GM21529 (cell line): ENCODE results near the gene ZNF77.
"Not testable (repeated sequence)": the region's sequence is repeated elsewhere in the genome, so short reads cannot be mapped to it uniquely, and the experiment has no call there.

ENCODE experiments used
- ATAC-seq: cut with Tn5 transposase; IDR thresholded peaks from one replicate; pipeline ENCODE4 v1.9.1; 2021; ENCODE audit not compliant: unreplicated experiment

Gene ZNF77

DNA sequence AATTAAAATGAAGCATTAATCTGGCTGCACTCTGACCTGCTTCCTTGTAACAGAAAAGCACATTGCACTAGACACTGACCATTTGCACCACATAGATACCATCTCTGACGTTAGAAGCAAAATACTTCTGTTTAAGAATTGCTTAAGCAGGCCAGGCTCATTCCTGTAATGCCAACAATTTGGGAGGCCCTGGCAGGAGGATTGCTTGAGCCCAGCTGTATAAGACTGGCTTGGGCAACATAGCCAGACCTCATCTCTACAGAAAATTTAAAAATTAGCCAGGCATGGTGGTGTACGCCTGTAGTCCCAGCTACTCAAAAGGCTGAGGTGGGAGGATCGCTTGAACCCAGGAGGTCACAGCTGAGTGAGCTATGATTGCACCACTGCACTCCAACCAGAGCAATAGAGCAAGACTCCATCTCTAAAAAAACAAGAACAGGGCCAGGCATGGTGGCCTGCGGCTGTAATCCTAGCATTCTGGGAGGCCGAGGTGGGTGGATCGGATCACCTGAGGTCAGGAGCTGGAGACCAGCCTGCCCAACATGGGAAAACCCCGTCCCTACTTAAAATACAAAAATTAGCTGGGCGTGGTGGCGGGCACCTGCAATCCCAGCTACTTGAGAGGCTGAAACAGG, 25.5 kb upstream of the ZNF77 start:
- no peak for ATAC-seq

DNA sequence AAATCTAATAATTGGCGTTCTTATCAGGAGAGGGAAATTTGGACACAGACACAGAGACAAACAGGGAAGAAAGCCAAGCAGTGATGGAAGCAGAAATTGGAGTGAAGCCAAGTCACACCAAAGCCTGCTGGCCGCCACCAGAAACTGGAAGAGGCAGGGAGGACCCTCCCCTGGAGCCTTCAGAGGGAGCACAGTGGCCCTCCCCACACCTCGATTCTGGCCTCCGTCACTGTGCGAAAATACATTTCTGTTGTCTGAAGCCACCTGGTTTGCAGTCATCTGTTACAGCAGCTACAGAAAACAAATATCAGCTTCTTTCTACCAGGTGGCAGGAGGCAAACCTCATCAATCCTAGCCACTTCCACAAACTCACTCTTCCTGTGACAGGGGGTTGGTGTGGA, 24.3 kb upstream of the ZNF77 start:
- no peak for ATAC-seq

DNA sequence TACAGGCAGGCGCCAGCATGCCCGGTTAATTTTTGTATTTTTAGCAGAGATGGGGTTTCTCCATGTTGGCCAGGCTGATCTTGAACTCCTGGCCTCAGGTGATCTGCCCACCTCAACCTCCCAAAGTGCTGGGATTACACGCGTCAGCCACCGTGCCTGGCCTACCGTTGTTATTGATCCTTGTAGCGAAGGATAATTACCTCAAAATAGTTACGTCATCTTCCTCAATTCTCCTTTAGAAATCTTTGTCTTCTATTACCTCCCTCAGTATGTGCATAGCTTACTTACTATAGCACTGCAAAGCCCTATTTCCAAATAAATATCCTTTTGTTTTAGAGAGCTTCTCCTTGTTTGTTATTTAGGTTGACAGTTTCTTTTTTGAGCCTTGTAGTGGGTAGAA, 23.2 kb upstream of the ZNF77 start:
- ATAC-seq: no peak

DNA sequence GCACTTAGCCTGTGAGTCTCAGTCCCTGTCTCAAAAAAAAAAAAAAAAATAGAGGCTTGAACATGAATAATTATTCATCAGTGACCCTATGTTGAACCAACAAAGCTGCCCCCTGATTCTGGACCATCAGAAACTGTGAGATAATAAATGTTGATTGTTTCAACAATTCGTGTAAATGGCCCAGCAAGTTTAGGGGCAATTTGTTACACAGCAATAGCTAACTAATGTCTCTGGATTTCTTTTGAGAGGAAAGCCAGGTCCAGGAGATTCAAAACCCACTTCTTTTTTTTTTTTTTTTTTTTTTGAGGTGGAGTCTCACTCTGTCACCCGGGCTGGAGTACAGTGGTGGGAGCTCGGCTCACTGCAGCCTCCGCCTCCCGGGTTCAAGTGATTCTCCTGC, 20.1 kb upstream of the ZNF77 start:
- ATAC-seq: no peak

DNA sequence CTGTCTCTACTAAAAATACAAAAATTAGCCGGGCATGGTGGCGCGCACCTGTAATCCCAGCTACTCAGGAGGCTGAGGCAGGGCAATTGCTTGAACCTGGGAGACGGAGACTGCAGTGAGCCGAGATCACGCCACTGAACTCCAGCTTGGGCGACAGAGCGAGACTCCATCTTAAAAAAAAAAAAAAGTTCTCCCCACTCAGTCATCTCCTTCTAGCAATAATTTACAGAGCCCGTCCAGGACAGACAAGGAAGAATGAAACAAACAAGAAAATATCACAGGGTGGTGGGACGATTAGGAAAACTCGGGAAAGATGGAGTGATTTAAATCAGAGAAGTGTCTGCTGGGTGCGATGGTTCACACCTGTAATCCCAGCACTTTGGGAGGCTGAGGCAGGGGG, 18.9 kb upstream of the ZNF77 start:
- not testable (repeated sequence) for ATAC-seq

DNA sequence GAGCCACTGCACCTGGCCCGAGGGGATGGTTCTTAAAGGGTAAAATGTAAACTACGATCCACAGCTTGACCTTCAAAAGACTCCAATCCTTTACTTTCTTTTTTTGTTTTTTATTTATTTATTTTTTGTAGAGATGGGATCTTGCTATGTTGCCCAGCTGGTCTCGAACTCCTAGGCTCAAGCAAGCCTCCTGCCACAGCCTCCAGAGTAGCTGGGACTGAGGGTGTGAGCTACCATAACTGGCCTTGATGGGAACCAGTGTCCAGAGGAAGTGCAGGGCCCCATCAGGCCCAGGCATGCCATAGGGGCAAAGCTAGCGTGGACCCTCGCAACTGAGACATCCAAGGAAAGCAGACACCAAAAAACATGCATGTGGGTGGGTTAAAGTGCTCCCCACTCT, 18.4 kb upstream of the ZNF77 start:
- ATAC-seq: no peak

DNA sequence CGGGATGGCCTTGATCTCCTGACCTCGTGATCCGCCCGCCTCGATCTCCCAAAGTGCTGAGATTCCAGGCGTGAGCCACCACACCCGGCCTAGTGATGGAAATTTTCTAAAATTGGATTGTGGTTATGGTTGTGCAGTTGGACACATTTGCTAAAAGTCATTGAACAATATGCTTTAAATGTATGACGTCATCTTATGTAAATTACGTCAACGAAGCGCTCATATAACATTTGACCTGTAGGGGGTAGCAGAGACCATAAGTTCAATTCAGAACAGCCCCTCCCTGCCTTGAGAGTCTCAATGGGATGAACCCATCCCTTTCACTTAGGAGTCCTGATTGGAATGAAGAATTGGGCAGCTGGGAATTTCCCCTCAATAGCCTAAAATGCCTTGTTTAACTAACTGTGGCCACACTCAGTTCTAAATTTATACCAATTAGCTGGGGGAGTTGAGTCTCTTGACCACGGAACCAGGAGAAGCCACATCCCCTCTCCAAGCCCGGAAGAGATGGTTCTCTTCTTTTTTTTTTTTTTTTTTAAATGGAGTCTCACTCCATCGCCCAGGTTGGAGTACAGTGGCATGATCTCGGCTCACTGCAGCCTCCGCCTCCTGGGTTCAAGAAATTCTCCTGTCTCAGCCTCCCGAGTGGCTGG, 17.4 kb upstream of the ZNF77 start:
- ATAC-seq: no peak

DNA sequence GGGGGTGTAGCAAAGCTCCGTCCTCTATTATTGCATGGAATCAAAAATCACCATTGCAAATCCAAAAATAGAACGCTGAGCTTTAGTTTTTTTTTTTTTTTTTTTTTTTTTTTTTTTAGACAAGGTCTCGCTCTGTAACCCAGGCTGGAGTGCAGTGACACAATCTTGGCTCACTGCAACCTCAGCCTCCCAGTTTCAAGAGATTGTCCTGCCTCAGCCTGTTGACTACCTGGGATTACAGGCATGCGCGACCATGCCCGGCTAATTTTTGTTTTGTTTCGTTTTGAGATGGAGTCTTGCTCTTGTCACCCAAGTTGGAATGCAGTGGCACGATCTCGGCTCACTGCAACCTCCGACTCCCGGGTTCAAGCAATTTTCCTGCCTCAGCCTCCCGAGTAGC, 15.3 kb upstream of the ZNF77 start:
- ATAC-seq: no peak

DNA sequence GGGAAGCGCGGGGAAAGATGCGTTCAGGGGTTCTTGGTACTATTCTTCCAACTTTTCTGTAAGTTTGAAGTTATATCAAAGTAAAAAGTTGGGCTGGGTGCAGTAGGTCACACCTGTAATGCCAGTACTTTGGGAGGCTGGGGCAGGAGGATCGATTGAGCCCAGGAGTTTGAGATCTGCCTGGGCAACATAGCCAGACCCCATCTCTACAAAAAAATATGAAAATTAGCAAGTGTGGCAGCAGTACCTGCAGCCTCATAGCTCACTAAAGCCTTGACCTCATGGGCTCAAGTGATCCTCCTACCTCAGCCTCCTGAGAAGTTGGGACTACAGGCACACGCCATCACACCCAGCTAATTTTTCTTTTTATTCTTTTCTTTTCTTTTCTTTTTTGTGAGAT, 12.4 kb upstream of the ZNF77 start:
- ATAC-seq: no peak

DNA sequence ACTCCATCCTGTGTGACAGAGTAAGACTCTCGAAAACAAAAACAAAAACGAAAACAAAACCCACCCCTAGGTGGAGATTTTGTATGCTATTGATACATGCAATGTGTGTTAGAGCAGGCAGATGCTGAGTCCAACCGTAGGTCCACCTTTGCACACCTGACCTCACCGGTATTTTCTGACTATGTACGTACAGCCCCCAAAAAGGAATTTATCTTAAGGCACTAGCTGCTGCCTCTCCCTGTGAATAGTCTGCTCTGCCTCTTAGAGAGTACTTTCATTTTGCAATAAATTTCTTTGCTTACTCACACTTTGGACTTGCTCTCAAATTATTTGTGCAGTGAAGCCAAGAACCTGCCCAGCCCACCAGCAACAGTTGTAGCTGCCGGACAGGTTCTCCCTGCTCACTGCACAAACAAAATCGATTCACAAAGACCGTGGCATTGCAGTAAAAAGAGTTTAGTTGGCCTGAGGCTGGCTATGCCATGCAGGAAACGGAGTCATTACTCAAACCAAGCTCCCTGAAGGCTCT, 8.2 kb upstream of the ZNF77 start:
- no peak for ATAC-seq

DNA sequence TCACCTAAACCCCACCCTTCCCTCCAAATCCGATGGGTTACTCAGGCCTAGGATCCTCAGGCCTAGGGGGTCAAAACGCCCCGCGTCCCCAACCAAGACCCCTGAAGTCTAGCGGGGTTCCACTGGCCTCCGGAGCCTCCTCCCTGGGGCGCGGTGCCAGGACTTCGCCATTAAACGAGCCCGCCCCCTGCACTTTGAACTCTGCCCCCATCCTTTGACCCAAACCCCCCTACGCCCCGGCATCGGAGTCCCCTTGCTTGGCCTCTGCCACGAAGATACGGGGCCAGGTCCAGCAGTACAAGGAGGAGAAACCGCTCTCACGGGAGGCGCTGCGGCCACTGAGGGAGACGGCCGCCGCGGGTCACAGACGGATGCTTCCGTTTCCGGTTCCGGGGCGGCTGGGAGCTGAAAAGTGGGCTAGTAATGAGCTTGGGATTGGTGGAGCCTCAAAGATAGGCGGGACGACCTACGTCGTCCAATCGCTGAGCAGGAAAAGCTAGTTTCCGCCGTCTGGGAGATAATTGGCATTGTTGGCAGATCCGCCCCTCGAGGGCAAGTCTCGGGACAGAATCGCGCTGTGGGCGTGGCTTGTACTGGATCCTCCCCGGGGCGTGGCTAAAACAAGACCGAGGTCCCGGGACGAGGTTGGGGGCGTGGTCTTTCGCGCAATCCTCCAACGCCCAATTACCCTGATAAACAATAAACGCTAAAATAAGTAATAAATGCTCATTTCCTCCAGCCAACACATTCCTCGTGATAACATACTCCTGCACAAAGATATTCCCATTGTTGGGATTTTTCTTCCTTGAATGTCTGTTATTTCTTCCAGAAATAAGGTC, 5.7 kb upstream of the ZNF77 start:
- peak; percentile 90 for ATAC-seq

DNA sequence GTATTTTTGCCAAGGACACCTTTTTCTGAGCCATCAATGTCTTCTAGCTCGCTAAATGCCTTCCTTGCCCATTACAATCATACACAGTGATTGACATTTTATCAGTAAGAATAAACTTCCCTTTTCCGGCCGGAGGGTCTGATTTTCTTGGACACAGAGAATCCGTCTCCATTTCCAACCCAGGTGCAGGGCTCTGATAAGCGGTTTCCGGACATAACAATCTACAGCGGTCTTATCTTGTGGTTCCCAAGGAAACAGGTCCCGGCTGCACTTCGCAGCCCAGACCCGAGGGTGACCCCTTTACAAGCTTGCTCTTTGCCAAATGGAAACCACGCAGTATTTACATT, 5.1 kb upstream of the ZNF77 start:
- ATAC-seq: no peak

DNA sequence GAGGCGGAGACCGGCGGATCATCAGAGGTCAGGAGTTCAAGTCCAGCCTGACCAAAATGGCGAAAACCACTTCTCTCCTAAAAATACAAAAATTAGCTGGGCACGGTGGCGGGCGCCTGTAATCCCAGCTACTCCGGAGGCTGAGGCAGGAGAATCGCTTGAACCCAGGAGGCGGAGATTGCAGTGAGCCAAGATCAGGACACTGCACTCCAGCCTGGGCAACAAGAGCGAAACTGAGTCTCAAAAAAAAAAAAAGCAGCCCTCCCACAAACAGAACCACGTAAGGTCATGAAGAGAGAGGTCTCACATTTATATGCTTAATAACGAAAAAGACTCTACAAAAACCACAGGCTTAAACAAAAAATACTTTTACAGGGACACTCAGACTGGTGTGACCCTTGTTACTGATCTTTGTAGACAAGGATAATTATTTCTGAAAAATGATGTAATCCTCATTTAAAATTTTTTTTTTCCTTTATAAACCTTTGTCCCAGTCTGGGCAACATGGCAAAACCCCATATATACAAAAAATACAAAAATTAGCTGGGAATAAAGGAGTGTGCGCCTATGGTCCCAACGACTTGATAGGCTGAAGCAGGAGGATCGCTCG, 909 bp upstream of the ZNF77 start:
- ATAC-seq: no peak

DNA sequence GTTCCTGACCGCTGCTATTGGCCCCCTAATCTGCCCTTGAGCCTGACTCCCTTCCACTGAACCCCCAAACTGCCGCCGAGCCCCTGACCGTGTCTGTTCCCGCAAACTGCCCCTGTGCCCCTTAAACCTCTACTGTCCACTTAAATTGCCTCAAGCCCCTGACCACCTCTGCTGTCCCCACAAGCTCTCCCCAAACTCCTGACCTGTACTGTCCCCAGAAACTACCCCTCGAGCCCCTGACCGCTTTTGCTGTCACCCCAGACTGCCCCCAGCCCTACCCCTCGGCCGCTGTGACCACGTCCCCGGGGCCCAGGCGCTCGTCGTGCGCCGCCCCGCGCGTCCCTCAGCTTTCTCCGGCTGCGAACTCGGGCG, 382 bp downstream of the ZNF77 start:
- ATAC-seq: peak; percentile 7

DNA sequence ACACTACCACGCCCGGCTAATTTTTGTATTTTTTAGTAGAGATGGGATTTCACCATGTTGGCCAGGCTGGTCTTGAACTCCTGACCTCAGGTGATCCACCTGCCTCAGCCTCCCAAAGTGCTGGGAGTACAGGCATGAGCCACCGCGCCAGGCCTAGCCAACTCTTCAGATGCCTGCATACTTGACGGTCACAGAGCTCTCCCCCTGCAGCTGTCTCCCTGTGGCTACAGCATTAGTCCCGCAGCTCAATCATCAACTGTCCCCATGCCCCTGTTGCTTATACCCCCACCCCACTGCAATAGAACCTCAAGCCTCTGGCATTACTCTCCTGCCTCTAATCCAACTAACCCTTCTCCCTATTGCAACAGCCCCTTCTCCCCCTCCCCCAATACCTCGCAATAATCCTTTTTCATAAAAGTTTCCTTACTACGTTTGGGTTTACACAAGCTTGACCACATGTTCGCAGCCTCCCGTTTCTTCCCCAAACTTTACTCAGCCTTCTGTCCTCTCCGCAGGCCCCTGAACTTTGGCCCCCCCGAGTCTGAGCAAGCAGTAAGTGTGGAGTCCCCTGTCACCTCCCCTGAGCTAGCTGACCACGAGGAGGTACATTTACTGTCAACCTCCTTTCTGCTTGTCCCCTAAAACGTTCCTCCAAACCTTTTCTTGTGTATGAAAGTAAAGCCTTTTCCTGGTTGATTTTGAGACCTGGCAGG, 1.7 kb downstream of the ZNF77 start:
- ATAC-seq: no peak

DNA sequence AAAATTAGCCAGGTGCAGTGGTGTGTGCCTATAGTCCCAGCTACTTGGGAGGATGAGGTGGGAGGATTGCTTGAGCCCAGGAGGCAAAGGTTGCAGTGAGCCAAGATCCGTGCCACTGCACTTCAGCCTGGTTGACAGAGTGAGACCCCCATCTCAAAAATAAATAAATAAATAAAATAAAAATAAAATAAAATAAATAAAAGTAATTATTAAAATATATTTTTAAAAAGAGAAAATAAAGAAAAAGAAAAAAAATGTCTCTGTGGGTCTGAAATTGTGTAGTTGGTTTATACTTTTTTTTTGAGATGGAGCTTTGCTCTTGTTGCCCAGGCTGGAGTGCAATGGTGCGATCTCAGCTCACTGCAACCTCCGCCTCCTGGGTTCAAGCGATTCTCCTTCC, 8.9 kb downstream of the ZNF77 start:
- ATAC-seq: not testable (repeated sequence)

DNA sequence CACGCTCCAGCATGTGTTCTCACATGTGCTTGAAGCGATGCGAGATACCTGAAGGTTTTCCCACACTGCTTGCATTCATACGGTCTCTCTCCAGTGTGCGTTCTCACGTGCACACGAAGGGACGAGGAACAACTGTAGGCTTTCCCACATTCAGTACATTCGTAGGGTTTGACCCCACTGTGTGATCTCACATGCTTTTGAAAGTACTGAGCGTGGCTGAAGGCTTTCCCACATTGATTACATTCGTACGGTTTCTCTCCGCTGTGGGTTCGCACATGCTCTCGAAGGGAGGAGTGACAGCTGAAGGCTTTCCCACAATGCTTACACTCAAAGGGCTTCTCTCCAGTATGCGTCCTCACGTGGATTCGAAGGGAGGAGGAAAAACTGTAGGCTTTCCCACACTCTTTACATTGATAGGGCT, 11.3 kb downstream of the ZNF77 start:
- no peak for ATAC-seq

DNA sequence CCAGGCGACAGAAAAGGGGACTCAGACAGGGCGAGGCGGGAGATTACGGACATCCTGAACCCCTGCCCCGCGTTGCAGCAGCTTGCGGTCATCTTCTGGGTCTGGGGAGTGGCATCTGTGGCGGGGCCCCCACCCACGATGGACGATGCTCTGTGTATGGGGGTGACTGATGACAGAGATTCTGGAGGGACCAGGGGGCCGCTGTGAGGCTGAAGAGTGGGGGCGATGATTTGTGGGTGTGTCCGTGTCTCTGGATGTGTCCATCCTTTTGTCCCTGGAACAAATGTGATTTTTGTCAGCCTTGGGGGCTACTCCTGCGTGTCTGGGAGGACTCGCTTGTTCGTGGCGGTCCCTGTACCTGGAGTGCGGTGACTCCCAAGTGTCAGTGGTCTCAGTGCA, 17.7 kb downstream of the ZNF77 start:
- ATAC-seq: no peak

DNA sequence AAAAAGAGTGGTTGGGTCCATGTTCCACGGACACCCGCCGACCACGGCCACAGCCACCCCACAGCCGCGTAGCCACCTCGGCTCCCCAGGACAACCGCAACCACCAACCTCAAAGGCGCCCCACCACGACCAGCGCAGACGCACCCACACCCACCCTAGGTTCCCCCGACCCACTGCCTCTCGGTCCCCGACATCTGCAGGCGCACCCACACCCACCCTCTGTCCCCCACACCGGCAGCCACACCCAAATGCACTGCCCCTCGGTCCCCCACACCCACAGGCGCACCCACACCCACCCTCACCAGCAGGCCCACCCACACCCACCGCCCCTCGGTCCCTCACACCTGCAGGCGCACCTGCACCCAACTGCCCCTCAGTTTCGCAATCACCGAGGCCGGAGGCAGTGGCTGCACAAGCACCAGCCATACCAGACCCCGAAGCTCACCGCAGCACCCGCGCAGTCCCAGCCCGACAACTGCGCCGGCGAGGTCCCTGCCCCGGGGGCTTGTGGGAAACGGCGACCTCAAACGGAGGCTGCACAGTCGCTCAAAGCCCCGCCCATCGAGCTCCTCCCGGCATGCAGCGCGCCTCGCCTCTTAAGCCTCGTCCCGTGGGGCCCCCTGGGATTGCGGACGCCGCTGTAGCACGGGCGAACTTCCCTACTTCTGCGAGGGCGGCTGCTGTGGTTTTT, 18.3 kb downstream of the ZNF77 start:
- ATAC-seq: no peak

DNA sequence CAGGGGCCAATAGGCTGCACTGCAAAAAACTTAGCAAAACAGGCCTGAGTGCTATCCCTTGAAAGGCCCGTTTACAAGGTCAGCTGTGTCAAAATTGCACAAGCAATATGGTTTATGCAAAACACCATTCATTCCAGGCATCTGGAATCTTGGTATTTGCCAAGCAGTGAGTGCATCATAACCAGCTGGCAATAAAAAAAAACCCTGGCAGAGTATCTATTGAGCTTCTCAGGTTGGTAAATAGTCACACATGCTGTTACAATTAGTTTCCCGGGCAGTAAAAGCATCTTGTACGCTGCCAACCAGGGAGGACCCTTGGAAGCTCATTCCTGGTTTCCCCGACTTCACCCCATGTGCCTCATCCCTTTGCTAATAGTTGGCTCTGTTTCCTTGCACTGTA, 21.3 kb downstream of the ZNF77 start:
- no peak for ATAC-seq

DNA sequence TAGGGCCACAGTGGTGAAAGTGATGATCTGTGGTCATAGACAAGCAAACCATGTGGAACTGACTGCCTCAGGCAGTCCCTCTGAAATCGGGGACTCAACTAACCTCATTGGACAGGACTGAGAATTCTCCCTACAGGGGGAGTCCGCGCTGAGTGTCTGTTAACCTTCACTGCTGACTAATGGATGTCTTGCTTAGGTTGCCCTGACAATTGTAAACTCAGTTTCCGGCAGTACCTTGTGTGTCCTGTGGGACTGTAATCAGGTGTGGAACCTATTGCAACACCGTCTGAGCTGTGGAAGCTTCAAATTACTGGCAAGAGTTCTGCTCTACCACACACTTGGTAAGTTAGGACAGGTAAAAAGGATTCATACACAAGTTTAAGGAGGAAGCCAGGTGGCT, 21.8 kb downstream of the ZNF77 start:
- no peak for ATAC-seq
